Activated T-helper 2 cell treated with anti-CD3 and anti-CD28 coated beads, Interferon-gamma antibody, Interleukin-2, Interleukin-4, amounts not matched to agents 10 μg/mL and 5 μg/mL and 100 μg/mL, durations not matched to agents 14 hours and 24 hours and 36 hours (primary cell): ENCODE measurements around the gene RPUSD4. TPM values are rescaled to one million over a fixed set of nuclear protein-coding genes. Genes with fewer than 3 reads are reported as not detected.

Experiments
- DNase-seq: peaks from one replicate; pipeline ENCODE4 v3.0.0; 2021; ENCODE audit warnings: low spot score
- H3K27ac Mint-ChIP-seq: one replicate; pipeline ENCODE4 v1.8.0; 2021; ENCODE audit warnings: mixed read lengths
- H3K27me3 Mint-ChIP-seq: one replicate; pipeline ENCODE4 v1.8.0; 2021; ENCODE audit warnings: low read depth, mixed read lengths
- H3K36me3 Mint-ChIP-seq: one replicate; pipeline ENCODE4 v1.8.0; 2021; ENCODE audit warnings: low read depth, mixed read lengths
- H3K4me1 Mint-ChIP-seq: one replicate; pipeline ENCODE4 v1.8.0; 2021; ENCODE audit warnings: low read depth, mixed read lengths
- H3K4me3 Mint-ChIP-seq: one replicate; pipeline ENCODE4 v1.8.0; 2021; ENCODE audit warnings: low read depth, mild to moderate bottlenecking, moderate library complexity, mixed read lengths
- H3K9me3 Mint-ChIP-seq: one replicate; pipeline ENCODE4 v1.8.0; 2021; ENCODE audit warnings: mixed read lengths
- intact Hi-C: fragments of 100-400 bp; cut with micrococcal nuclease; formaldehyde crosslinking; loops from one replicate; pipeline ENCODE4 v1.15.1; 2023
- total RNA-seq: library from RNA; stranded (reverse); gene quantifications from 2 replicates; pipeline ENCODE4 v1.2.3, GENCODE V29; 2022

Gene RPUSD4
- total RNA-seq, 1 donor from 2014 or later = 43.9 TPM

DNA sequence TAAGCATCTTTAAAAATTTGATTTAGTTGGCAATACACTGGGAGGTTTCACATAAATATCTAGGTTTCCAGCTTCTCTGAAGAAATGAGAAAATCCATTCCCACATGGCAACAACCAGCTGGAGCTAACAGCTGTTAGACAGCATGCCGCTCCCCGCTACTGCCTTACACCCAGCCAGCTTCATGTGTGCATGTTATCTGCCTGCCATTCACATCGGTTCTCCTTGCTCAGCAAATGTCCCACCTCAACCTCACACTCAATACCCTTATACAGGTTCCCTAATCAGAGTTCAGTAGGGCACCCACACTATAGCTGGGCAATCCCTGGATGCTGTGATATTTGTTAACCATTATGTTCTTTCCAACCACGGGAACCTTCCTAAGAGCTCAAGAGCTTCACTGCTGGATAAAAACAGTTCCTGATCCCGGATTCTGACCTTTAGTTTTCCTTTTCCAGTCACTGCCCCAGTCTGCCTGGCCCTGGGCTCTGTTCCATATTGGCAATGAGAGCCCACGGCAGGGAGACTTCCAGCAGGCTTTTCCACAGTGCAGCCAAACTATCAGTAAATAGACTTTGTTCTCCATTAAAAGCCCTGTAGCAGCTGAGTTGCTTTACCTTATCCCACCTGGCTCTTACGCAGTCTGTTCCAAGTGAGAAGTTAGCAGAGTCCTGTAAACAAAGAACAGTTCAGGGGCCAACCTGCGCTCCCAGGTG is 8.6 kb downstream of the RPUSD4 start:
- H3K9me3 Mint-ChIP-seq = no peaks in the 10 kb centered on the region

GRCh38 chr11:126198648-126199047 is 12.8 kb downstream of the RPUSD4 start:
- Mint-ChIP-seq H3K36me3 (peaks cover 71% of the 10 kb centered on the region), H3K4me3 (no peak overlapping the region), H3K27me3 (no peaks in the 10 kb centered on the region), H3K4me1 (no peaks in the 10 kb centered on the region), H3K27ac (no peak overlapping the region), H3K9me3 (no peaks in the 10 kb centered on the region)
- intact Hi-C loops = no loop called here
- DNase-seq = no peak

More for the DNA sequence above, 8.6 kb downstream of the RPUSD4 start:
- H3K4me1 Mint-ChIP-seq = no peaks in the 10 kb centered on the region
- no peak for DNase-seq
- no peaks in the 10 kb centered on the region for H3K27me3 Mint-ChIP-seq
- no peak overlapping the region for H3K4me3 Mint-ChIP-seq
- peaks cover 73% of the 10 kb centered on the region for H3K36me3 Mint-ChIP-seq
- intact Hi-C loops = no loop called here
- H3K27ac Mint-ChIP-seq = no peak overlapping the region

DNA sequence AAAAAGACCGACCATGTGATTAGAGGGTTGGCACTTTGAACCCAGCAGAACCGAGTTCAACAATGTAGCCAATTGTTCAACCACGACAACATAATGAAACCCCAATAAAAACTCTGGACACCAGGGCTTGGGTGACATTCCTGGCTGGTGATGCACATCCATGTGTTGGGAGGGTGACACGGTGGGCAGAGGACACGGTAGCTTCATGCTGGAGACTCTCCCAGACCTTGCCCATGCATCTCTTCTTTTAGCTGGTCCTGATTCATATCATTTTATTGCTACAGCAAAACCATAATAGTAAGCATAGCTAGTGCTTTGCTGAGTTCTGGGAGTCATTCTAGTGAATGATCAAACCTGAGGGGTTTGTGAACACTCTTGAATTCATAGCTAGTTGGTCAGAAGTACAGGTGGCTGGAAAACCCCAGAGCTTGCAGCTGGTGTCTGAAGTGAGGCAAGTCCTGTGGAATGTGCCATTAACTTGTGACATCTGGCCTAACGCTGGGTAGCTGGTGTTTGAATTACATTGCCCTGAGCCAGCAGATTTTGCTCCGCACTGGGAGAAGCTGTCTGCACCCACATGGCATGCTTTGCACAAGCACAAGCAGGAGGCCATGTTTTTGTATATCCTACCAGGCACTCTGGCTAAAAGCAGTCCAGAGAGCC is 14.0 kb downstream of the RPUSD4 start:
- no peaks in the 10 kb centered on the region for H3K9me3 Mint-ChIP-seq
- peaks cover 60% of the 10 kb centered on the region for H3K36me3 Mint-ChIP-seq
- intact Hi-C loops = no loop called here
- no peak overlapping the region for H3K27ac Mint-ChIP-seq
- no peaks in the 10 kb centered on the region for H3K4me1 Mint-ChIP-seq
- H3K27me3 Mint-ChIP-seq = no peaks in the 10 kb centered on the region
- no peak overlapping the region for H3K4me3 Mint-ChIP-seq
- DNase-seq = no peak

DNA sequence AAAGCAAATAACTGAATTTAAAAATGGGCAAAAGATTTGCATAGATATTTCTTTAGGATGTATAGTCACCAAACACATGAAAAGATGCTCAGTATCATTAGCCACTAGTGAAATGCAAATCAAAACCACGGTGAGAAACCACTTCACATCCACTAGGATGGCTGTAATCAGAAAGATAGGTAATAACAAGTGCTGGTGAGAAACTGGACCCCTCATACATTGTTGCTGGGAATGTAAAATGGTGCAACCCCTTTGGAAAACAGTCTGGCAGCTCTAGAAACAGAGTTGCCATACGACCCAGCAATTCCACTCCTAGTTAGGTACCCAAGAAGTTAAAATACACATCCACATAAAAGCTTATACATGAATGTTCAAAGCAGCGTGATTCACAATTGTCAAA is 16.3 kb downstream of the RPUSD4 start:
- Mint-ChIP-seq H3K4me3 (no peak overlapping the region), H3K4me1 (no peaks in the 10 kb centered on the region), H3K27me3 (no peaks in the 10 kb centered on the region), H3K27ac (no peak overlapping the region), H3K36me3 (peaks cover 39% of the 10 kb centered on the region), H3K9me3 (no peaks in the 10 kb centered on the region)
- no peak for DNase-seq
- intact Hi-C loops = no loop called here

DNA sequence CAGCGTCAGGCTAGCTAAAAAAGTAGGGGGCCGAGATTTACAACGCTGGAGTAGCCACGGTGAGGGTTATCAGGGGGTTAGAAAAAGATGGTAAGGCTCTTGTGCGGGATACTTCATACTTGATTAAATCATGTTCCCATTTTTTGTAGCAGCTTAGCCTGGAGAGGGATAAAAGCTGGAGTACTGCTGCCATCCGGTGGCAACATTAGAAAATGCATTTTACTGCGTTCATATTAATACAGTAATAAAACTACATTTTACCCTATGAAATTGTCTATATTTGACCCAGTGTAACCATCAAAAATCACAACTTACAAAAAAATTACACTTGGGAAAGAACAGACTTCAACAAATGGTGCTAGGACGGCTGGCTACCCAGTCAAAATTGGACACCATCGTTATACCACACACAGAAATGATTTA is 17.3 kb downstream of the RPUSD4 start:
- intact Hi-C loops = loop anchor here (1.0 kb wide), 2 partner anchors 252 to 271 kb away; no protein-coding TSS in a partner anchor
- no peak overlapping the region for H3K27ac Mint-ChIP-seq

DNA sequence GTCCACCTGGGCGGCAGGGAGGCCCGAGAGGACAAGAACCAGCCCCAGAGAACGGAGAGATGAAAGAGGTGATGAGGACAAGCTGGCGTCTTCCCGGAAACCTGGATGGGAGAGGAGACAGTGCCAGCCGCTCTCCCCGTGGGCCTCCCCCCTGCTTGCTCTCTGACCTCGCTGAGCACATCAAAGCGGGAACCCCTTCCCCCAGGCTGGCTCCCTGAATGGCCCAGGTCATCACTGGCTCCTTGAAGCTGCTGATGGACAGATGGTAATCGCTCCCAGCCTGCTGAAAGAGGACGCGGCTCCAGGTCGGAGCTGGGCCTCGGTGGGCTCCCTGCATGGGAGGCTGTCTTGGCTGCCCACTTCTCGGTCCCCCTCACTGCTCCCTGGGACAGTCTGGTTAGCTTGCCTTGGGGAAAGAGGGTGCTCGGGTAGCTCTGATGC is 18.4 kb downstream of the RPUSD4 start:
- H3K27ac Mint-ChIP-seq = no peak overlapping the region
- H3K36me3 Mint-ChIP-seq = peaks cover 27% of the 10 kb centered on the region
- H3K9me3 Mint-ChIP-seq = no peaks in the 10 kb centered on the region
- H3K27me3 Mint-ChIP-seq = no peaks in the 10 kb centered on the region
- intact Hi-C loops = no loop called here
- no peak for DNase-seq
- H3K4me1 Mint-ChIP-seq = no peaks in the 10 kb centered on the region
- H3K4me3 Mint-ChIP-seq = no peak overlapping the region

More for the DNA sequence above, 17.3 kb downstream of the RPUSD4 start:
- Mint-ChIP-seq H3K27me3 (no peaks in the 10 kb centered on the region), H3K9me3 (no peaks in the 10 kb centered on the region), H3K4me1 (no peaks in the 10 kb centered on the region), H3K36me3 (peaks cover 32% of the 10 kb centered on the region), H3K4me3 (no peak overlapping the region)
- no peak for DNase-seq

DNA sequence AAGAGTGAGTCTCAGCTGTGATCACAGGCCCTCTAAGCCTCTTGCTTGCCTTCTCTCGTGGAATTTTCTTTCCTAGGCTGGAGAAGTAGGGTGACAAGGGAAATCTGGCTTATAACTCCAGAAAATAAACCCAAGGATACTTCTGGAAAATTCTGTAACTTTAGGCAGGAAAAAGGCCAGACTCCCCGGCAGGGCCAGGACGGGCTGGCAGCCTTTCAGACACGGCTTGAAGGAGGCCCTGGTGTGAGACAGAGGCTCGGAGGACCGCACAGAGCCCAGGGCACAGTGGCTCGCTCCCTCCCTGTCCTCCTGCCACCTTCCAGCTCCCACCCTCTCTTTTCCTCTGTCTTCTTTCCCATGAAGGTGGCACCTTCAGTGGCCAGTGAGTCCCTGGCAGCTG is 19.1 kb downstream of the RPUSD4 start:
- Mint-ChIP-seq H3K4me1 (no peaks in the 10 kb centered on the region), H3K27ac (no peak overlapping the region), H3K36me3 (peaks cover 20% of the 10 kb centered on the region), H3K9me3 (no peaks in the 10 kb centered on the region), H3K4me3 (no peak overlapping the region), H3K27me3 (no peaks in the 10 kb centered on the region)
- intact Hi-C loops = no loop called here
- DNase-seq = no peak

GRCh38 chr11:126191379-126192073 is 19.9 kb downstream of the RPUSD4 start:
- H3K27me3 Mint-ChIP-seq = no peaks in the 10 kb centered on the region

GRCh38 chr11:126190792-126191191 is 20.7 kb downstream of the RPUSD4 start:
- Mint-ChIP-seq H3K9me3 (no peaks in the 10 kb centered on the region), H3K4me1 (no peaks in the 10 kb centered on the region), H3K27ac (no peak overlapping the region), H3K4me3 (no peak overlapping the region), H3K36me3 (peaks cover 6% of the 10 kb centered on the region), H3K27me3 (no peaks in the 10 kb centered on the region)
- DNase-seq = no peak
- intact Hi-C loops = no loop called here

More at GRCh38 chr11:126191379-126192073, 19.9 kb downstream of the RPUSD4 start:
- Mint-ChIP-seq H3K4me3 (no peak overlapping the region), H3K36me3 (peaks cover 12% of the 10 kb centered on the region), H3K27ac (no peak overlapping the region), H3K4me1 (no peaks in the 10 kb centered on the region), H3K9me3 (no peaks in the 10 kb centered on the region)
- no peak for DNase-seq
- intact Hi-C loops = no loop called here

DNA sequence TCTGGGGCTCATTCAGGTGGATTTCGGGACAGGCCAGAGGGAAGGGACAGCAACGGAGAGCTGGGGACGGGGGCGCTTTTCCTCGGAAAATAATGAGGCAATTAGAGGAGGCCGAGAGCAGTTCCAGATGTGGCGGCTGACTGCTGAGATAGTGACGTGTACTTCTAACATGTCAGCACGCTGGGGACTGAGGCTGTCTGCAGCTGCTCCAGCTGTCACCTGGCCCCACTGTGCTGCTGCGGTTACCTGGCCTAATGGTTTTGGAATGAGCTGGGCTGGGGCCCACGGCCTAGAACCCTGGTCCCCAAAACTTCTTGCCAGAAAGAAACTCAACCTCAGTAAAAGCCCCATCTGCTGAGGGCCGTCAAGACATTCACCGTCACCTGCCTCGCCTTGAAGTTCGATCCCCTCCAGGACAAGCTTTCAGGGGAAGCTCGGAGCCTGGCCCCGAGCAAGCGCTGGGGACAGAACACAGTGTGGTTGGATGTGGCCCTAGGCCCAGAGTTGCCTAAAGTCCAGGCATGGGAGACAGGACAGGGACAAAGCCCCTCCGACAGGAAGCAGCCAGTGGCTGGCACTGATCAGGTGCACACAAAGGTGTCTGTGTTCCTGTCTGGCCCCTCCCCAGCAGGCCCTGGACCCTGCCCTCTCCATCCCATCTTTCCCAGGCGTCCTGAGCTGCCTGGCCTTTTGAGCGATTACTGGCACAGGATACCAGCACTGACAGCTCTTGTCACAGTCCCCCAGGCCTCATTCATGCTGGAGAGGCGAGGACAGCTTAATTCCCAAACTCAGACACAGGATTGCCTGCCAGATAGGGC is 22.1 kb downstream of the RPUSD4 start:
- no peaks in the 10 kb centered on the region for H3K4me1 Mint-ChIP-seq
- no peaks in the 10 kb centered on the region for H3K36me3 Mint-ChIP-seq
- H3K27me3 Mint-ChIP-seq = no peaks in the 10 kb centered on the region
- intact Hi-C loops = no loop called here
- no peak for DNase-seq
- no peaks in the 10 kb centered on the region for H3K9me3 Mint-ChIP-seq
- no peak overlapping the region for H3K4me3 Mint-ChIP-seq
- no peak overlapping the region for H3K27ac Mint-ChIP-seq

- Mint-ChIP-seq H3K4me1 (no peaks in the 10 kb centered on the region), H3K4me3 (no peak overlapping the region), H3K27ac (no peak overlapping the region), H3K27me3 (no peaks in the 10 kb centered on the region), H3K9me3 (no peaks in the 10 kb centered on the region), H3K36me3 (no peaks in the 10 kb centered on the region)
- no peak for DNase-seq
- intact Hi-C loops = no loop called here
Measured at GRCh38 chr11:126188332-126189108, 22.9 kb downstream of the RPUSD4 start.
